Trophoblast cell (in vitro differentiated cells and primary cell): ENCODE data around the gene EPAS1.

Source experiments
- DNase-seq, 2 donors: peaks; one replicate each; pipeline ENCODE4 v3.0.0-alpha.2; 2016
- H2AFZ ChIP-seq: 2 replicates; pipeline ENCODE4 v1.6.1; 2013; ENCODE audit warnings: low read length, moderate library complexity, mild to moderate bottlenecking; ENCODE audit not compliant: insufficient read depth, poor library complexity
- H2AK5ac ChIP-seq: 2 replicates; pipeline ENCODE4 v1.6.1; 2013; ENCODE audit warnings: mild to moderate bottlenecking, low read length
- H2BK120ac ChIP-seq: 2 replicates; pipeline ENCODE4 v1.6.1; 2013; ENCODE audit warnings: low read length, mild to moderate bottlenecking, moderate library complexity; ENCODE audit not compliant: insufficient read depth, poor library complexity
- H2BK12ac ChIP-seq: 2 replicates; pipeline ENCODE4 v1.6.1; 2013; ENCODE audit warnings: mild to moderate bottlenecking, low read length, moderate library complexity
- H2BK5ac ChIP-seq: 2 replicates; pipeline ENCODE4 v1.6.1; 2013; ENCODE audit warnings: low read length, low read depth, moderate library complexity, mild to moderate bottlenecking; ENCODE audit not compliant: poor library complexity
- H3K14ac ChIP-seq: 2 replicates; pipeline ENCODE4 v1.6.1; 2013; ENCODE audit warnings: mild to moderate bottlenecking, low read length
- H3K18ac ChIP-seq: 2 replicates; pipeline ENCODE4 v1.6.1; 2013; ENCODE audit warnings: mild to moderate bottlenecking, low read length
- H3K23ac ChIP-seq: 2 replicates; pipeline ENCODE4 v1.6.1; 2013; ENCODE audit warnings: low read length
- H3K27ac ChIP-seq: 2 replicates; pipeline ENCODE4 v1.5.1; 2013; ENCODE audit warnings: low read depth, mild to moderate bottlenecking, inconsistent platforms, low read length, moderate library complexity
- H3K27me3 ChIP-seq: 2 replicates; pipeline ENCODE4 v1.6.1; 2013; ENCODE audit warnings: inconsistent platforms, mild to moderate bottlenecking, low read length, moderate library complexity; ENCODE audit not compliant: insufficient read depth
- H3K36me3 ChIP-seq, 2 experiments: 1 replicate in 1 of 2; 2 replicates in 1 of 2; pipeline ENCODE4 v1.6.1; 2013; ENCODE audit warnings: low read length in 2 of 2, mild to moderate bottlenecking in 2 of 2, moderate library complexity in 1 of 2; ENCODE audit not compliant: insufficient read depth in 2 of 2, control insufficient read depth in 1 of 2
- H3K4ac ChIP-seq: 2 replicates; pipeline ENCODE4 v1.6.1; 2013; ENCODE audit warnings: low read depth, mild to moderate bottlenecking, low read length, moderate library complexity
- H3K4me1 ChIP-seq, 2 experiments: 1 replicate in 1 of 2; 2 replicates in 1 of 2; pipeline ENCODE4 v1.6.1; 2013; ENCODE audit warnings: low read length in 2 of 2, mild to moderate bottlenecking in 2 of 2, moderate library complexity in 1 of 2; ENCODE audit not compliant: insufficient read depth in 2 of 2, control insufficient read depth in 1 of 2
- H3K4me2 ChIP-seq: 2 replicates; pipeline ENCODE4 v1.6.1; 2013; ENCODE audit warnings: inconsistent platforms, mild to moderate bottlenecking, low read length, moderate library complexity
- H3K4me3 ChIP-seq: 2 replicates; pipeline ENCODE4 v1.5.1; 2013; ENCODE audit warnings: mild to moderate bottlenecking, low read depth, low read length, inconsistent platforms
- H3K79me1 ChIP-seq: one replicate; pipeline ENCODE4 v1.6.1; 2013; ENCODE audit warnings: low read length
- H3K79me2 ChIP-seq: 2 replicates; pipeline ENCODE4 v1.6.1; 2013; ENCODE audit warnings: low read length, mild to moderate bottlenecking; ENCODE audit not compliant: control insufficient read depth, insufficient read depth, poor library complexity
- H3K9ac ChIP-seq: 2 replicates; pipeline ENCODE4 v1.6.1; 2013; ENCODE audit warnings: mild to moderate bottlenecking, low read length
- H3K9me3 ChIP-seq: 2 replicates; pipeline ENCODE4 v1.6.1; 2013; ENCODE audit warnings: low read depth, mild to moderate bottlenecking, control low read depth, inconsistent platforms, low read length; ENCODE audit not compliant: insufficient read depth
- H4K12ac ChIP-seq: 2 replicates; pipeline ENCODE4 v1.6.1; 2013; ENCODE audit warnings: low read depth, mild to moderate bottlenecking, low read length, moderate library complexity
- H4K8ac ChIP-seq: 2 replicates; pipeline ENCODE4 v1.6.1; 2013; ENCODE audit warnings: low read depth, mild to moderate bottlenecking, low read length, moderate library complexity
- H4K91ac ChIP-seq: one replicate; pipeline ENCODE4 v1.6.1; 2013; ENCODE audit warnings: low read depth, mild to moderate bottlenecking, low read length, moderate library complexity
- WGBS: extraction: QIAGEN DNeasy Blood & Tissue Kit; methylation state at CpG from one replicate; pipeline ENCODE4 v1.1.7; 2013; ENCODE audit warnings: missing lambda C conversion rate; ENCODE audit not compliant: insufficient read length, insufficient coverage; ENCODE audit errors: extremely low coverage; 5-methylcytosine and 5-hydroxymethylcytosine counted together

The EPAS1 gene

DNA sequence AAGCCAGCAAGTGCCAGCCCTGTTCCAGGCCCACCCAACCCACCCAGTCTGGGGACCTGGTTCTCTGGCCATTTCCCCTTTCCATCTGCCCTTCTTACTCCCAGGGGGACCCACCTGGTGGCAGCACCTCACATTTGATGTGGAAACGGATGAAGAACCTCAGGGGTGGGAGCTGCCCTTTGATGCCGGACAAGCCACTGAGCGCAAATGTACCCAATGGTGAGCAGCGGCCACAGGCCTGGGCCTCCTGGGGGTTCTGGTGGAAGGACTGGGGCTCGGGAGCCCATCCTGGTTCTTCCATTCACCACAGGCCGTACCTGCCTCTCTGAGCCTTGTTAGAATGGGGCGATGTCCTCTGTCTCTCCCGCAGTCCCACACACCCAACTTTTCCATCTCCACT, 84.7 kb downstream of the EPAS1 start:
- Histone ChIP-seq H2BK120ac (no peak overlapping the region), H3K36me3 (peaks cover 76 to 86% of the 10 kb centered on the region in 2 experiments), H3K4me1 (no peaks in the 10 kb centered on the region), H2BK12ac (no peak overlapping the region), H4K12ac (no peak overlapping the region), H2BK5ac (no peak overlapping the region), H3K79me1 (no peaks in the 10 kb centered on the region), H3K4me2 (no peak overlapping the region), H2AFZ (no peak overlapping the region), H3K23ac (no peak overlapping the region), H3K14ac (no peak overlapping the region), H2AK5ac (no peak overlapping the region), H3K27ac (no peak overlapping the region), H3K9me3 (no peaks in the 10 kb centered on the region), H4K8ac (no peak overlapping the region), H3K4ac (no peak overlapping the region), H3K9ac (no peak overlapping the region), H3K18ac (no peak overlapping the region), H3K27me3 (no peaks in the 10 kb centered on the region), H3K79me2 (no peaks in the 10 kb centered on the region), H4K91ac (no peak overlapping the region), H3K4me3 (no peak overlapping the region)
- DNase-seq = no peak
- WGBS = no CpG with 5 or more reads among the region's 8 CpGs

DNA sequence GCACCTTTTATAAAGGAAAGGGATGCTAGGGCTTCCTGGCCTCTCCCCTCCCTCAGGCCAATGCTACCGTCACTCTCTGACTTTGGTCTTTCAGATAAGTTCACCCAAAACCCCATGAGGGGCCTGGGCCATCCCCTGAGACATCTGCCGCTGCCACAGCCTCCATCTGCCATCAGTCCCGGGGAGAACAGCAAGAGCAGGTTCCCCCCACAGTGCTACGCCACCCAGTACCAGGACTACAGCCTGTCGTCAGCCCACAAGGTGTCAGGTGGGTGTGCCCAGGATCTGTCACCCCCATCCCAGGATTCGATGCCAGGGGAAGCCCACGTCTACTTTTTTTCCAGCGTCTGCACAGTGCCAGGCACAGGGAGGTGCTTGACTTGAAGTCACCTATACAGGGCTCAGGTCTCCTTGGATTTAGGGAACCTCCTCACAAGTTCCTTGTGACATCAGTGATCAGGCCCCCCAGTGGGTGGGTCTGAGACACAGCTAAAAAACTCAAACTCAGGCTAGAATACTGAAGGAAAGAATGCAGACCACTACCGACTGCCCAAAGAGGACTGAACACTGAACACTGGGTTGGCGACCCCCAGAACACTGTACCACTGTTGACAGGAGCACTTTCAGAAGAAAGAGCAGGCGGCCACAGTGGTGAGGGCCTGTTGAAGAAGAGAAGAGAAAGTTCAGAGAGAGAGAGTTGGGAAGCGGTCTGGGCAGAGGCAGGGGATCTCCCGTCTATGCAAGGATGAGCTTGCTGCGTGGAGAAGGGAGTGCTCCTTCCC, 85.3 kb downstream of the EPAS1 start:
- no peak overlapping the region for H3K14ac ChIP-seq
- H3K36me3 ChIP-seq = peaks cover 75 to 86% of the 10 kb centered on the region in 2 experiments
- no peak overlapping the region for H4K12ac ChIP-seq
- no peak overlapping the region for H2BK120ac ChIP-seq
- peaks cover 0 to 3% of the 10 kb centered on the region in 2 experiments for H3K4me1 ChIP-seq
- no peaks in the 10 kb centered on the region for H3K27me3 ChIP-seq
- peaks cover 2% of the 10 kb centered on the region for H3K79me1 ChIP-seq
- H3K79me2 ChIP-seq = peaks cover 2% of the 10 kb centered on the region
- H3K23ac ChIP-seq = no peak overlapping the region
- no peak overlapping the region for H3K4me2 ChIP-seq
- DNase-seq = no peak
- H2AK5ac ChIP-seq = no peak overlapping the region
- no peak overlapping the region for H3K18ac ChIP-seq
- no peak overlapping the region for H4K91ac ChIP-seq
- no peak overlapping the region for H3K4me3 ChIP-seq
- H4K8ac ChIP-seq = no peak overlapping the region
- no peak overlapping the region for H3K9ac ChIP-seq
- H3K4ac ChIP-seq = no peak overlapping the region
- no peaks in the 10 kb centered on the region for H3K9me3 ChIP-seq
- H2BK12ac ChIP-seq = no peak overlapping the region
- H3K27ac ChIP-seq = no peak overlapping the region
- no CpG with 5 or more reads among the region's 14 CpGs for WGBS
- no peak overlapping the region for H2AFZ ChIP-seq
- H2BK5ac ChIP-seq = no peak overlapping the region

DNA sequence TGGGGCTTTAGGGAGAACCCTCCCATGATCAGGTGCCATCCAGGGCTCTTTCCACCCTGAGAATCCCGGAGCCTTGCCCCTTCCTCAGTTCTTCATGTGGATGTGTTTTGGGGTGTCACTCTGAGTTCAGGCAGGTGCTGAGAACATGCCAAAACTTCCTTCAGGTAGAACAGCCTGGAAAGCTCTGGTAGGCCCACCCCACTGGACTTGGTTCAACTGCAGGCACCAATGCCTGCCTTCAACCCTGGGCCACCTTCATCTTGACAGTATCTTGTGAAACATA, 85.8 kb downstream of the EPAS1 start:
- no peak overlapping the region for H3K9ac ChIP-seq
- H4K8ac ChIP-seq = no peak overlapping the region
- WGBS = no CpG with 5 or more reads among the region's 1 CpG
- DNase-seq = no peak
- no peak overlapping the region for H3K14ac ChIP-seq
- no peak overlapping the region for H2BK12ac ChIP-seq
- H3K4me2 ChIP-seq = no peak overlapping the region
- no peak overlapping the region for H3K23ac ChIP-seq
- H3K18ac ChIP-seq = no peak overlapping the region
- no peaks in the 10 kb centered on the region for H3K9me3 ChIP-seq
- no peak overlapping the region for H3K27ac ChIP-seq
- no peak overlapping the region for H2AFZ ChIP-seq
- no peak overlapping the region for H2BK5ac ChIP-seq
- no peak overlapping the region for H2BK120ac ChIP-seq
- H3K36me3 ChIP-seq = peaks cover 74 to 86% of the 10 kb centered on the region in 2 experiments
- peaks cover 2% of the 10 kb centered on the region for H3K79me2 ChIP-seq
- H2AK5ac ChIP-seq = no peak overlapping the region
- H3K79me1 ChIP-seq = peaks cover 2% of the 10 kb centered on the region
- no peak overlapping the region for H4K12ac ChIP-seq
- H3K4me1 ChIP-seq = peaks cover 2 to 9% of the 10 kb centered on the region in 2 experiments
- H3K4me3 ChIP-seq = no peak overlapping the region
- no peaks in the 10 kb centered on the region for H3K27me3 ChIP-seq
- no peak overlapping the region for H3K4ac ChIP-seq
- no peak overlapping the region for H4K91ac ChIP-seq

DNA sequence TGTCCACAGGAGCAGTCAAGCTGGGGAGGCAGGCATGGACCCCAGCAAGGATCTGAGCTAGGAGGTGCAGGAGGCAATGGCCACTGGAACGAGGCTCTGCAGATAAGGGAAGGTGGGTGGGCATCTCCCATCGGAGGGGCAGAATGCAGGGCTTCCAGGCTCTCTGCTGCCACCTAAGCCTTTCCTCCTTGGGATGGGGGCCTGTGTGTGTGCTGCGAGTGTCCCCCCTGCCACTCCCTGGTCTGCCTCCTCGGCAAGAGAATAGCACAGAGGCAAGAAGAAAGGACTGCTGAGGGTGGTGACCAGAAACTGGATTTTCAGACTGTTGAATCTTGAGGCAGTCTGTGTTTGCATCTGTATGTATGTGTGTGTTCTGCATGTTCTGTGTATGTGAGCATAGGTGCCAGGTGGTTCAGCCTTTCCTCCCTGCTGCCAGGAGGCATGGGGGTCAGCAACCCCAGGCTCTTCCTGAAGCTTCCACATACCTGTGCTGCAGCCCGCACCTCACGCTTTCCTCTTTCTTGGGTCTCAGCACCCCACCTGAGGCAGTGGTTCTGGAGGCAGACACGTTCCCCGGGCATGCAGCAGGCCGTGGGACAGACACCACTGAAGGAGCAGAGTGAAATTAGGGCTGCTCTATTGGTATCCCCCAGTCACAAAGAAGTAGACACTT, 86.7 kb downstream of the EPAS1 start:
- no peak overlapping the region for H3K14ac ChIP-seq
- H2AK5ac ChIP-seq = no peak overlapping the region
- no peak overlapping the region for H3K4ac ChIP-seq
- H3K79me2 ChIP-seq = peaks cover 2% of the 10 kb centered on the region
- no peak overlapping the region for H4K8ac ChIP-seq
- no CpG with 5 or more reads among the region's 9 CpGs for WGBS
- no peak overlapping the region for H3K4me2 ChIP-seq
- H2BK120ac ChIP-seq = no peak overlapping the region
- H3K23ac ChIP-seq = no peak overlapping the region
- no peak overlapping the region for H4K12ac ChIP-seq
- H4K91ac ChIP-seq = no peak overlapping the region
- H3K9ac ChIP-seq = no peak overlapping the region
- H3K27me3 ChIP-seq = no peaks in the 10 kb centered on the region
- H3K9me3 ChIP-seq = no peaks in the 10 kb centered on the region
- H3K27ac ChIP-seq = no peak overlapping the region
- H3K36me3 ChIP-seq = peaks cover 70 to 86% of the 10 kb centered on the region in 2 experiments
- no peak overlapping the region for H2BK5ac ChIP-seq
- H3K79me1 ChIP-seq = peaks cover 4% of the 10 kb centered on the region
- peaks cover 2 to 13% of the 10 kb centered on the region in 2 experiments for H3K4me1 ChIP-seq
- no peak overlapping the region for H3K4me3 ChIP-seq
- no peak overlapping the region for H3K18ac ChIP-seq
- no peak overlapping the region for H2AFZ ChIP-seq
- no peak overlapping the region for H2BK12ac ChIP-seq
- no peak for DNase-seq
